SK-N-SH (cell line): ENCODE measurements around the gene BLOC1S6. TPM values are rescaled to one million over a fixed set of nuclear protein-coding genes. Genes with fewer than 3 reads are reported as not detected.

Source experiments
- CTCF ChIA-PET: fragments of 300-600, 350-600 bp; formaldehyde crosslinking; extraction: SDS; loops from one replicate; lab custom pipeline; 2021; lab: Yijun Ruan, JAX
- POLR2A ChIA-PET: fragments of 350-600 bp; sonication (Branson Sonifier 250); formaldehyde crosslinking; extraction: SDS; loops from one replicate; lab custom pipeline; 2020; ENCODE audit warnings: antibody characterized with exemption, inconsistent platforms; lab: Yijun Ruan, JAX
- DNase-seq: peaks from one replicate; pipeline ENCODE4 v3.0.0; 2012
- H2AFZ ChIP-seq: fragments of 200-600 bp; sonication (generic); 2 replicates; pipeline ENCODE4 v1.8.1; 2016; ENCODE audit warnings: antibody characterized with exemption, mild to moderate bottlenecking, low read depth
- H3F3A ChIP-seq: fragments of 200-600 bp; sonication (generic); replicated peaks from 2 replicates; pipeline ENCODE3; 2016; ENCODE audit warnings: antibody characterized with exemption, mild to moderate bottlenecking; ENCODE audit not compliant: insufficient read depth
- H3K27ac ChIP-seq, 2 experiments: fragments of 200-500 bp in 1 of 2; fragments of 200-600 bp in 1 of 2; sonication (Bioruptor generic) in 1 of 2; sonication (generic), shearing (Covaris generic) in 1 of 2; 2 replicates each; pipeline versions ENCODE4 v1.5.1 to v1.6.1; 2014 to 2016; ENCODE audit warnings: low read depth in 2 of 2, inconsistent platforms in 1 of 2, low read length in 1 of 2, mild to moderate bottlenecking in 1 of 2, mixed read lengths in 1 of 2
- H3K27me3 ChIP-seq: fragments of 200-600 bp; sonication (generic), shearing (Covaris generic); 2 replicates; pipeline ENCODE4 v1.6.1; 2016; ENCODE audit warnings: mixed run types; ENCODE audit not compliant: insufficient read depth
- H3K36me3 ChIP-seq, 2 experiments: fragments of 200-500 bp in 1 of 2; fragments of 200-600 bp in 1 of 2; sonication (Bioruptor generic) in 1 of 2; sonication (generic) in 1 of 2; replicated peaks in 1 of 2; 2 replicates each; pipeline versions ENCODE3 to v1.5.1; 2014 to 2016; ENCODE audit warnings: low read length in 1 of 2, mild to moderate bottlenecking in 1 of 2; ENCODE audit not compliant: insufficient read depth in 2 of 2, control insufficient read depth in 1 of 2
- H3K4me1 ChIP-seq, 2 experiments: fragments of 200-500 bp in 1 of 2; fragments of 200-600 bp in 1 of 2; sonication (Bioruptor generic) in 1 of 2; sonication (generic), shearing (Covaris generic) in 1 of 2; 2 replicates each; pipeline versions ENCODE4 v1.5.1 to v1.6.1; 2014 to 2016; ENCODE audit warnings: low read depth in 1 of 2, low read length in 1 of 2, mixed run types in 1 of 2; ENCODE audit not compliant: insufficient read depth in 2 of 2, control insufficient read depth in 1 of 2
- H3K4me2 ChIP-seq: fragments of 200-600 bp; sonication (generic), shearing (Covaris generic); 2 replicates; pipeline ENCODE4 v1.6.1; 2017; ENCODE audit warnings: mixed run types
- H3K4me3 ChIP-seq, 2 experiments: fragments of 200-500 bp in 1 of 2; fragments of 200-600 bp in 1 of 2; sonication (Bioruptor generic) in 1 of 2; sonication (generic), shearing (Covaris generic) in 1 of 2; 2 replicates each; pipeline versions ENCODE4 v1.5.1 to v1.8.1; 2014 to 2016; ENCODE audit warnings: low read depth in 2 of 2, inconsistent platforms in 1 of 2, low read length in 1 of 2, mild to moderate bottlenecking in 1 of 2, mixed read lengths in 1 of 2, moderate library complexity in 1 of 2
- H3K79me2 ChIP-seq: fragments of 200-600 bp; sonication (generic); 2 replicates; pipeline ENCODE4 v1.8.1; 2017; ENCODE audit warnings: mild to moderate bottlenecking; ENCODE audit not compliant: insufficient read depth
- H3K9ac ChIP-seq: fragments of 200-600 bp; sonication (generic); 2 replicates; pipeline ENCODE4 v1.6.1; 2017; ENCODE audit warnings: mixed run types
- H3K9me2 ChIP-seq: fragments of 200-600 bp; sonication (generic); 2 replicates; pipeline ENCODE4 v1.6.1; 2017; ENCODE audit warnings: mixed run types
- H3K9me3 ChIP-seq: fragments of 200-600 bp; sonication (generic); 2 replicates; pipeline ENCODE4 v1.6.1; 2017; ENCODE audit warnings: mixed run types, mild to moderate bottlenecking, moderate library complexity
- H4K20me1 ChIP-seq: fragments of 200-600 bp; sonication (generic); 2 replicates; pipeline ENCODE4 v1.6.1; 2017; ENCODE audit warnings: mild to moderate bottlenecking, mixed run types; ENCODE audit not compliant: insufficient read depth
- CHD2 ChIP-seq: fragments of 150-350 bp; IDR thresholded peaks from 2 replicates; pipeline ENCODE4 v1.6.1; 2018; ENCODE audit warnings: low read length; ENCODE audit not compliant: partially characterized antibody
- EP300 ChIP-seq, 2 experiments: IDR thresholded peaks; 2 replicates each; pipeline versions ENCODE4 v1.4.0 to v1.6.1; 2012; ENCODE audit warnings: borderline replicate concordance in 1 of 2, low read depth in 1 of 2, low read length in 1 of 2
- FOSL2 ChIP-seq: IDR thresholded peaks from 2 replicates; pipeline ENCODE4 v1.4.0; 2012; ENCODE audit warnings: low read depth, mild to moderate bottlenecking, moderate library complexity, borderline replicate concordance
- GABPA ChIP-seq: IDR thresholded peaks from 2 replicates; pipeline ENCODE4 v1.4.0; 2012; ENCODE audit warnings: low read depth, mild to moderate bottlenecking
- GATA2 ChIP-seq: sonication (generic); formaldehyde crosslinking; IDR thresholded peaks from 2 replicates; pipeline ENCODE4 v1.5.0; 2020; ENCODE audit warnings: mild to moderate bottlenecking, missing genetic modification reagents
- JUND ChIP-seq: IDR thresholded peaks from 2 replicates; pipeline ENCODE4 v1.4.0; 2012
- MXI1 ChIP-seq: IDR thresholded peaks from 2 replicates; pipeline ENCODE4 v1.6.1; 2012; ENCODE audit warnings: mild to moderate bottlenecking, low read depth, low read length, improper control_type of control experiment
- NFIC ChIP-seq: IDR thresholded peaks from 2 replicates; pipeline ENCODE4 v1.4.0; 2012; ENCODE audit warnings: borderline replicate concordance
- TAF1 ChIP-seq: IDR thresholded peaks from 2 replicates; pipeline ENCODE4 v1.6.1; 2012; ENCODE audit warnings: low read depth, mild to moderate bottlenecking, low read length, moderate library complexity, borderline replicate concordance
- TEAD4 ChIP-seq: IDR thresholded peaks from 2 replicates; pipeline ENCODE4 v1.4.0; 2012; ENCODE audit warnings: mild to moderate bottlenecking, borderline replicate concordance; ENCODE audit not compliant: insufficient read depth
- WGBS: methylation state at CpG from one replicate; pipeline ENCODE4 v1.1.6; 2017; ENCODE audit warnings: low lambda C conversion rate; 5-methylcytosine and 5-hydroxymethylcytosine counted together
- polyA plus RNA-seq, 3 experiments: library from polyadenylated mRNA; depleted of rRNA; stranded (reverse); fragments of >200 nt; gene quantifications; 2 replicates each; pipeline ENCODE4 v1.2.3, GENCODE V29; 2012
- TF ChIP-seq, protein P1 (sequence below): IDR thresholded peaks from 2 replicates; pipeline ENCODE4 v1.4.0; 2012; ENCODE audit warnings: low read depth, borderline replicate concordance
- TF ChIP-seq, protein P2 (sequence below): fragments of 150-350 bp; IDR thresholded peaks from 2 replicates; pipeline ENCODE4 v1.6.1; 2016; ENCODE audit warnings: mild to moderate bottlenecking, low read depth, low read length
- TF ChIP-seq, protein P3 (sequence below): fragments of 200-600 bp; sonication (generic); IDR thresholded peaks from 2 replicates; pipeline ENCODE4 v1.6.1; 2017; ENCODE audit warnings: antibody characterized with exemption, mild to moderate bottlenecking, moderate library complexity

Gene BLOC1S6
- polyA plus RNA-seq, 1 of the 3 experiments (the other 2 are of a cell fraction): 11.3 TPM

DNA sequence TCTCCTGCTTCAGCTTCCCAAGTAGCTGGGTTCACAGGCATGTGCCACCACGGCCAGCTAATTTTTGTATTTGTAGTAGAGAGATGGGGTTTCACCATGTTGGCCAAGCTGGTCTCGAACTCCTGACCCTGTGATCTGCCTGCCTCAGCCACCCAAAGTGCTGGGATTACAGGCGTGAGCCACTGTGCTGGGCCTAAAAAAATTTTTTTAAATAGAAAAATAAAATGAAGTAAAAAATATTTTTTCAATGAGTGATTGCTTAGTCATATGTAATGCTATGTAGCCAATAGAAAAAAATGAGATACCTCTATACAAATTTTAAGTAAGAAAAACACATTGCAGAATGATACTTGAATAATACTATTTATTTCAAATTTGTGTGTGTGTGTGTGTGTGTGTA is 36.7 kb upstream of the BLOC1S6 start:
- CTCF ChIA-PET: interaction anchor here (1.4 kb wide), 1 partner anchor 16 kb away, joined by 3 read pairs; no protein-coding TSS in a partner anchor
- POLR2A ChIA-PET: interaction anchor here (1.1 kb wide), 1 partner anchor 35 kb away, joined by 3 read pairs; no protein-coding TSS in a partner anchor
- H3K9ac ChIP-seq: no peak overlapping the region
- peaks cover 0 to 3% of the 10 kb centered on the region in 2 experiments; a peak in 1 of 4 replicates for H3K4me1 ChIP-seq
- no peak for DNase-seq
- H3K36me3 ChIP-seq: no peaks in the 10 kb centered on the region
- no peaks in the 10 kb centered on the region for H3K27me3 ChIP-seq
- no peaks in the 10 kb centered on the region for H3K9me3 ChIP-seq
- H3K4me3 ChIP-seq: no peak overlapping the region
- H3K9me2 ChIP-seq: no peaks in the 10 kb centered on the region
- H4K20me1 ChIP-seq: no peaks in the 10 kb centered on the region
- peaks cover 12% of the 10 kb centered on the region for H3F3A ChIP-seq
- TF ChIP-seq FOSL2: peak; percentile 23; the same call in 1 of the 2 replicates
- TF ChIP-seq TAF1: no peak
- TF ChIP-seq EP300 (IDR thresholded peaks at IDR 0.05; ENCODE audit: borderline replicate concordance in 1 of 2, low read depth in 1 of 2, low read length in 1 of 2): no peak
- TF ChIP-seq NFIC: no peak
- no peak for TF ChIP-seq MXI1
- no peak for TF ChIP-seq TEAD4
- TF ChIP-seq, protein P1, sequence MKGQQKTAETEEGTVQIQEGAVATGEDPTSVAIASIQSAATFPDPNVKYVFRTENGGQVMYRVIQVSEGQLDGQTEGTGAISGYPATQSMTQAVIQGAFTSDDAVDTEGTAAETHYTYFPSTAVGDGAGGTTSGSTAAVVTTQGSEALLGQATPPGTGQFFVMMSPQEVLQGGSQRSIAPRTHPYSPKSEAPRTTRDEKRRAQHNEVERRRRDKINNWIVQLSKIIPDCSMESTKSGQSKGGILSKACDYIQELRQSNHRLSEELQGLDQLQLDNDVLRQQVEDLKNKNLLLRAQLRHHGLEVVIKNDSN: no peak
- TF ChIP-seq CHD2: no peak
- no peak for TF ChIP-seq GABPA
- TF ChIP-seq JUND: 0 out of 2 replicates have a peak, but pooled peaks have one; percentile 7
- no peak for TF ChIP-seq GATA2 (CRISPR knock-in tag)
- TF ChIP-seq, all 33 proteins: peak for 2
- Histone ChIP-seq H3K79me2 (no peaks in the 10 kb centered on the region), H3K4me2 (0 out of 2 replicates have a peak overlapping the region, but pooled peaks have one; percentile 19), H3K27ac (peak overlapping the region in 1 of 2 experiments; percentile 50; a peak in 2 of 4 replicates), H2AFZ (no peak overlapping the region)
- WGBS: 68% methylated on average over 3 of the region's 3 CpGs

DNA sequence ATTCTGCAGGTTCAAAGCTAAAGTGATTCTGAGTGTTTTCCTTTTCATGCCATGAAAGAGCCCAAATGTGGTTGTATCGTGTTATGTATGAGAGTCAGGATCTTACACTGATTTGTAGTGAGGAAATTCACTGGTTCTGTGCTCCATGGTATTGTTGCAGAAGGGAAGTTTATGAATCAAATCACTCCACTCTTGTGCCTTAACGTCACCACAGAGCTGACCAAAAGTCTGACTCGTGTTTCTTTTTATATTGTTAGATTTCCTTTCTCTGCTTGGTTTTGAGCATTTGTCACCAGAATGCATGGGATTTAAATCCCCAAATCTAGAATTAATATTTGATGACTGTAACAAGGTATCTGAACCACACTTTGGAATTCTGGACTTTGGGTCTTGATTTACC is 35.5 kb upstream of the BLOC1S6 start:
- no peak overlapping the region for H2AFZ ChIP-seq
- DNase-seq: no peak
- H3K27me3 ChIP-seq: no peaks in the 10 kb centered on the region; the same call in 1 of the 2 replicates
- H3K4me1 ChIP-seq: peaks cover 0 to 3% of the 10 kb centered on the region in 2 experiments; a peak in 1 of 4 replicates
- 48% methylated on average over 3 of the region's 3 CpGs for WGBS
- H3K9me3 ChIP-seq: no peaks in the 10 kb centered on the region
- ChIA-PET CTCF (no interaction called here), POLR2A (no interaction called here)
- peaks cover 12% of the 10 kb centered on the region for H3F3A ChIP-seq
- no peaks in the 10 kb centered on the region for H3K36me3 ChIP-seq
- no peak overlapping the region for H3K27ac ChIP-seq
- no peaks in the 10 kb centered on the region for H4K20me1 ChIP-seq
- no peaks in the 10 kb centered on the region for H3K79me2 ChIP-seq
- no peak overlapping the region for H3K9ac ChIP-seq
- TF ChIP-seq, protein P2, sequence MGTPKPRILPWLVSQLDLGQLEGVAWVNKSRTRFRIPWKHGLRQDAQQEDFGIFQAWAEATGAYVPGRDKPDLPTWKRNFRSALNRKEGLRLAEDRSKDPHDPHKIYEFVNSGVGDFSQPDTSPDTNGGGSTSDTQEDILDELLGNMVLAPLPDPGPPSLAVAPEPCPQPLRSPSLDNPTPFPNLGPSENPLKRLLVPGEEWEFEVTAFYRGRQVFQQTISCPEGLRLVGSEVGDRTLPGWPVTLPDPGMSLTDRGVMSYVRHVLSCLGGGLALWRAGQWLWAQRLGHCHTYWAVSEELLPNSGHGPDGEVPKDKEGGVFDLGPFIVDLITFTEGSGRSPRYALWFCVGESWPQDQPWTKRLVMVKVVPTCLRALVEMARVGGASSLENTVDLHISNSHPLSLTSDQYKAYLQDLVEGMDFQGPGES: no peak
- TF ChIP-seq, protein P3, sequence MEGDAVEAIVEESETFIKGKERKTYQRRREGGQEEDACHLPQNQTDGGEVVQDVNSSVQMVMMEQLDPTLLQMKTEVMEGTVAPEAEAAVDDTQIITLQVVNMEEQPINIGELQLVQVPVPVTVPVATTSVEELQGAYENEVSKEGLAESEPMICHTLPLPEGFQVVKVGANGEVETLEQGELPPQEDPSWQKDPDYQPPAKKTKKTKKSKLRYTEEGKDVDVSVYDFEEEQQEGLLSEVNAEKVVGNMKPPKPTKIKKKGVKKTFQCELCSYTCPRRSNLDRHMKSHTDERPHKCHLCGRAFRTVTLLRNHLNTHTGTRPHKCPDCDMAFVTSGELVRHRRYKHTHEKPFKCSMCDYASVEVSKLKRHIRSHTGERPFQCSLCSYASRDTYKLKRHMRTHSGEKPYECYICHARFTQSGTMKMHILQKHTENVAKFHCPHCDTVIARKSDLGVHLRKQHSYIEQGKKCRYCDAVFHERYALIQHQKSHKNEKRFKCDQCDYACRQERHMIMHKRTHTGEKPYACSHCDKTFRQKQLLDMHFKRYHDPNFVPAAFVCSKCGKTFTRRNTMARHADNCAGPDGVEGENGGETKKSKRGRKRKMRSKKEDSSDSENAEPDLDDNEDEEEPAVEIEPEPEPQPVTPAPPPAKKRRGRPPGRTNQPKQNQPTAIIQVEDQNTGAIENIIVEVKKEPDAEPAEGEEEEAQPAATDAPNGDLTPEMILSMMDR: no peak
- H3K9me2 ChIP-seq: no peaks in the 10 kb centered on the region
- H3K4me3 ChIP-seq: no peak overlapping the region
- no peak overlapping the region for H3K4me2 ChIP-seq
